A549 (cell line): ENCODE data around the gene DDX53. TPM values are rescaled to one million over a fixed set of nuclear protein-coding genes. Genes with fewer than 3 reads are reported as not detected.

ENCODE experiments used
- ATAC-seq, 2 experiments: fragments of 200-7000 bp in 1 of 2; fragments of >200 bp in 1 of 2; cut with Nextera tagmentation in 1 of 2; cut with Tn5 transposase in 1 of 2; 3 replicates each; pipeline versions ENCODE4 v1.8.0 to v1.9.1; 2018 to 2020; ENCODE audit warnings: mild to moderate bottlenecking in 1 of 2, moderate library complexity in 1 of 2
- CTCF ChIA-PET: fragments of 300-600 bp; sonication (Branson Sonifier 250); formaldehyde crosslinking; extraction: SDS; loops from one replicate; lab custom pipeline; 2021; ENCODE audit warnings: antibody characterized with exemption, inconsistent platforms; lab: Yijun Ruan, JAX
- POLR2A ChIA-PET: fragments of 350-600 bp; formaldehyde crosslinking; extraction: SDS; loops from one replicate; lab custom pipeline; 2021; ENCODE audit warnings: antibody characterized with exemption, inconsistent platforms; lab: Yijun Ruan, JAX
- DNase-seq, 2 experiments: peaks; one replicate each; pipeline versions ENCODE4 v3.0.0 to v3.0.0-alpha.2; 2011 to 2016; ENCODE audit warnings: low read depth in 1 of 2, low spot score in 1 of 2
- FAIRE-seq: peaks from 2 replicates; lab custom pipeline; 2011; peaks lifted over from hg19 to GRCh38; lab: Jason Lieb, UNC
- H3K27ac ChIP-seq, 2 experiments: fragments of >200 bp; sonication (Bioruptor Twin); formaldehyde crosslinking; 3 replicates each; pipeline ENCODE4 v1.5.1; 2016 to 2017
- H3K4me1 ChIP-seq: fragments of >200 bp; sonication (Bioruptor Twin); formaldehyde crosslinking; 3 replicates; pipeline ENCODE4 v1.6.1; 2016
- H3K4me2 ChIP-seq: fragments of >200 bp; sonication (Bioruptor Twin); formaldehyde crosslinking; 3 replicates; pipeline ENCODE4 v1.6.1; 2016
- H3K4me3 ChIP-seq: fragments of >200 bp; sonication (Bioruptor Twin); formaldehyde crosslinking; 3 replicates; pipeline ENCODE4 v1.5.1; 2016
- H3K9me3 ChIP-seq: fragments of >200 bp; sonication (Bioruptor Twin); formaldehyde crosslinking; 3 replicates; pipeline ENCODE4 v1.6.1; 2016
- CBX2 ChIP-seq: fragments of 200-600 bp; sonication (generic); IDR thresholded peaks from 2 replicates; pipeline ENCODE4 v1.6.1; 2016; ENCODE audit warnings: low read depth, mild to moderate bottlenecking, borderline replicate concordance
- E2F6 ChIP-seq: IDR thresholded peaks from 2 replicates; pipeline ENCODE4 v1.6.1; 2012; ENCODE audit warnings: low read depth, borderline replicate concordance
- ELK1 ChIP-seq: fragments of 150-350 bp; IDR thresholded peaks from 2 replicates; pipeline ENCODE4 v1.6.1; 2014; ENCODE audit warnings: low read depth, mild to moderate bottlenecking, low read length
- EP300 ChIP-seq, 2 experiments: fragments of >200 bp; sonication (Bioruptor Twin); formaldehyde crosslinking; IDR thresholded peaks; 2 replicates in 1 of 2; 3 replicates in 1 of 2; pipeline ENCODE4 v1.6.1; 2016 to 2017
- FOSL2 ChIP-seq, 2 experiments: fragments of 450-650 bp in 1 of 2; fragments of >200 bp in 1 of 2; sonication (Bioruptor Twin) in 1 of 2; formaldehyde crosslinking; IDR thresholded peaks; 2 replicates each; pipeline versions ENCODE4 v1.5.0 to v1.6.1; 2016 to 2020; ENCODE audit warnings: mild to moderate bottlenecking in 1 of 2, moderate library complexity in 1 of 2
- FOXS1 ChIP-seq: fragments of 250-450 bp; sonication (Bioruptor Pico); IDR thresholded peaks from 2 replicates; pipeline ENCODE4 v1.5.0; 2020; ENCODE audit warnings: mild to moderate bottlenecking, moderate library complexity
- KDM1A ChIP-seq: fragments of 200-600 bp; sonication (generic); IDR thresholded peaks from 2 replicates; pipeline ENCODE4 v1.6.1; 2016; ENCODE audit warnings: low read depth, mild to moderate bottlenecking
- NFE2L2 ChIP-seq: fragments of 150-350 bp; conservative IDR thresholded peaks from 2 replicates; pipeline ENCODE4 v1.6.1; 2014; ENCODE audit warnings: low read length
- POLR2A ChIP-seq: IDR thresholded peaks from 2 replicates; pipeline ENCODE4 v1.6.1; 2012; ENCODE audit warnings: mild to moderate bottlenecking, low read length
- RAD21 ChIP-seq, 2 experiments: fragments of >200 bp in 1 of 2; sonication (Bioruptor Twin) in 1 of 2; formaldehyde crosslinking in 1 of 2; IDR thresholded peaks in 1 of 2; conservative IDR thresholded peaks in 1 of 2; 2 replicates in 1 of 2; 3 replicates in 1 of 2; pipeline ENCODE4 v1.6.1; 2012 to 2018; ENCODE audit warnings: inconsistent platforms in 1 of 2
- RCOR1 ChIP-seq: fragments of 150-350 bp; IDR thresholded peaks from 2 replicates; pipeline ENCODE4 v1.6.1; 2014; ENCODE audit warnings: antibody characterized with exemption, low read length, low read depth
- RFX5 ChIP-seq: fragments of 450-650 bp; IDR thresholded peaks from 2 replicates; pipeline ENCODE4 v1.7.1; 2014; ENCODE audit warnings: antibody characterized with exemption, mild to moderate bottlenecking, moderate library complexity
- RNF2 ChIP-seq: fragments of 200-600 bp; sonication (generic); IDR thresholded peaks from 2 replicates; pipeline ENCODE4 v1.6.1; 2016; ENCODE audit warnings: low read depth, mild to moderate bottlenecking, antibody characterized with exemption, moderate library complexity, borderline replicate concordance
- TFCP2L1 ChIP-seq: fragments of 250-450 bp; sonication (Bioruptor Pico); IDR thresholded peaks from 2 replicates; pipeline ENCODE4 v1.5.0; 2021; ENCODE audit warnings: mild to moderate bottlenecking
- USF2 ChIP-seq: fragments of 450-650 bp; IDR thresholded peaks from 2 replicates; pipeline ENCODE4 v1.6.1; 2014; ENCODE audit warnings: antibody characterized with exemption
- ZC3H11A ChIP-seq: fragments of 450-650 bp; IDR thresholded peaks from 2 replicates; pipeline ENCODE4 v1.6.1; 2014; ENCODE audit warnings: antibody characterized with exemption, mild to moderate bottlenecking
- ZNF302 ChIP-seq: fragments of 250-450 bp; sonication (Bioruptor Pico); IDR thresholded peaks from 2 replicates; pipeline ENCODE4 v1.9.0; 2021; ENCODE audit warnings: inconsistent platforms, mild to moderate bottlenecking, moderate library complexity
- WGBS: methylation state at CpG from one replicate; pipeline ENCODE4 v1.1.6; 2017; ENCODE audit errors: missing lambda C conversion rate; 5-methylcytosine and 5-hydroxymethylcytosine counted together
- polyA plus RNA-seq, 4 experiments: library from polyadenylated mRNA; depleted of rRNA in 3 of 4; stranded (reverse); fragments of >200 nt; fragmentation: RNase III in 1 of 4; extraction: RNeasy Plus Mini Kit Qiagen cat#74134 plus additional on column Dnase treatment in 1 of 4; gene quantifications; 2 replicates in 3 of 4; 3 replicates in 1 of 4; pipeline ENCODE4 v1.2.3, GENCODE V29; 2011 to 2017
- TF ChIP-seq, protein P1 (sequence below): fragments of 250-450 bp; sonication (Bioruptor Pico); IDR thresholded peaks from 2 replicates; pipeline ENCODE4 v1.5.0; 2021; ENCODE audit warnings: mild to moderate bottlenecking, moderate library complexity, borderline replicate concordance
- TF ChIP-seq, protein P2 (sequence below): fragments of >200 bp; sonication (Bioruptor Twin); formaldehyde crosslinking; IDR thresholded peaks from 3 replicates; pipeline ENCODE4 v1.5.1; 2016

Gene DDX53
- polyA plus RNA-seq, 2 of the 4 experiments (the other 2 are of a cell fraction): not detected

DNA sequence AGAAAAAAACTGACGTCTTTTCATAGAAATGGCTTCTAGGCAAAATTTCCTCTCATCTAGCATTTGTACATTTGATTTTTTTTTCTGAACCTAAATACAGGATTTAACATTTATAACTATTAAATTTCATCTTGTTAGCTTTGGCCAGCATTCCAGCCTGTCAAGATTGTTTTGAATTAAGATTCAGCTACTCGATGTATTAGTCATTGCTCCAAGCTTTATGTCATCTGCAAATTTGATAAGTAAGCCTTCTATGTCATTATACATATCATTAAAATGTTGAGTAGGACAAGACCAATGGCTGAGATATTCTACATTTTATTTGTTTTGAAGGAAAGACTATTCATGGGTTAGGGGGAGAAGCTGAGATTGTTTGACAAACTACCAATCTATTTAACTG is 46.7 kb downstream of the DDX53 start:
- ATAC-seq (no peak), DNase-seq (no peak), FAIRE-seq (no peak)
- H3K4me2 ChIP-seq: no peak overlapping the region
- TF ChIP-seq, protein P1, sequence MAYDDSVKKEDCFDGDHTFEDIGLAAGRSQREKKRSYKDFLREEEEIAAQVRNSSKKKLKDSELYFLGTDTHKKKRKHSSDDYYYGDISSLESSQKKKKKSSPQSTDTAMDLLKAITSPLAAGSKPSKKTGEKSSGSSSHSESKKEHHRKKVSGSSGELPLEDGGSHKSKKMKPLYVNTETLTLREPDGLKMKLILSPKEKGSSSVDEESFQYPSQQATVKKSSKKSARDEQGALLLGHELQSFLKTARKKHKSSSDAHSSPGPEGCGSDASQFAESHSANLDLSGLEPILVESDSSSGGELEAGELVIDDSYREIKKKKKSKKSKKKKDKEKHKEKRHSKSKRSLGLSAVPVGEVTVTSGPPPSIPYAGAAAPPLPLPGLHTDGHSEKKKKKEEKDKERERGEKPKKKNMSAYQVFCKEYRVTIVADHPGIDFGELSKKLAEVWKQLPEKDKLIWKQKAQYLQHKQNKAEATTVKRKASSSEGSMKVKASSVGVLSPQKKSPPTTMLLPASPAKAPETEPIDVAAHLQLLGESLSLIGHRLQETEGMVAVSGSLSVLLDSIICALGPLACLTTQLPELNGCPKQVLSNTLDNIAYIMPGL: no peak
- TF ChIP-seq RCOR1 (no peak), ZC3H11A (no peak)
- H3K4me1 ChIP-seq: no peaks in the 10 kb centered on the region
- no peaks in the 10 kb centered on the region for H3K9me3 ChIP-seq
- H3K4me3 ChIP-seq: no peak overlapping the region
- POLR2A ChIA-PET: no interaction called here
- 41% methylated on average over 2 of the region's 2 CpGs for WGBS
- no peak overlapping the region for H3K27ac ChIP-seq
- CTCF ChIA-PET: no interaction called here

DNA sequence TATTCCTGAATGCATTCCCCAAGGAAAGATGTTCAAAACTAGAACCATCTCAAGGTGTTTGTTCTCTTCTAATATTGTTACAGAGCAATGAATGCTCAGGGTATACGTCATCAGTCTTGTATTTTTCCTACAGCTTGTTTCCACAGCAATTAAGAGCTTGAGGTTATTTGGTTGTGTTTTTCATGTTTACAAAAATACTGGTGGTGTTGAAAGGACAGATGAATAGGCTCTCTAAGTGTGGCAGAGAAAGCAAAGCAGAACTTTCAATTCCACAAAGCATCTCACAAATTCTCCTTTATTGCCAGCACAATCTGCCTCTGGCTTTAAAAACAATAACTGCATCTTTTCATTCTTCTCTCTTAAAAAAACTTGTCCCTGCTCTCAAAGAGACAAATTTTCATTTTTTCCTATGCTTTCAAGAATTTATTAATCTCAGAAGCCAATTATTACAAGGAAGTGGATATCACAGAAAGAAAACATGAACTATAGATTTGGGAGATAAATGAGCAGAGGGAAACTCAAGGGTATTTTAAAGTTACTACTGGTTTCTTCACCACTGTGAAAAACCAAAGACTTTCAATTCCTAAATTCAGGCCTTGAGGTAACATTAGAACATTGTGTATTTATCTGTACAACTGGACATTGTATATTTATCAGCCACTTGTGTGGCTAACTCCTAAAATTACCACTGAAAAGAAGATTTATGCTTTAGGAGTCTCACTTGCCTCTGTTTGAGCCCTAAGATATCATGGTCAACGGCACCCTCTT is 49.2 kb downstream of the DDX53 start:
- ChIA-PET CTCF (no interaction called here), POLR2A (no interaction called here)
- 0% methylated on average over 2 of the region's 2 CpGs for WGBS
- Histone ChIP-seq H3K4me2 (no peak overlapping the region), H3K4me3 (no peak overlapping the region), H3K27ac (no peak overlapping the region), H3K4me1 (no peaks in the 10 kb centered on the region), H3K9me3 (no peaks in the 10 kb centered on the region)
- DNase-seq (no peak), ATAC-seq (no peak), FAIRE-seq (no peak)
- no peak for TF ChIP-seq ELK1
- TF ChIP-seq, protein P2, sequence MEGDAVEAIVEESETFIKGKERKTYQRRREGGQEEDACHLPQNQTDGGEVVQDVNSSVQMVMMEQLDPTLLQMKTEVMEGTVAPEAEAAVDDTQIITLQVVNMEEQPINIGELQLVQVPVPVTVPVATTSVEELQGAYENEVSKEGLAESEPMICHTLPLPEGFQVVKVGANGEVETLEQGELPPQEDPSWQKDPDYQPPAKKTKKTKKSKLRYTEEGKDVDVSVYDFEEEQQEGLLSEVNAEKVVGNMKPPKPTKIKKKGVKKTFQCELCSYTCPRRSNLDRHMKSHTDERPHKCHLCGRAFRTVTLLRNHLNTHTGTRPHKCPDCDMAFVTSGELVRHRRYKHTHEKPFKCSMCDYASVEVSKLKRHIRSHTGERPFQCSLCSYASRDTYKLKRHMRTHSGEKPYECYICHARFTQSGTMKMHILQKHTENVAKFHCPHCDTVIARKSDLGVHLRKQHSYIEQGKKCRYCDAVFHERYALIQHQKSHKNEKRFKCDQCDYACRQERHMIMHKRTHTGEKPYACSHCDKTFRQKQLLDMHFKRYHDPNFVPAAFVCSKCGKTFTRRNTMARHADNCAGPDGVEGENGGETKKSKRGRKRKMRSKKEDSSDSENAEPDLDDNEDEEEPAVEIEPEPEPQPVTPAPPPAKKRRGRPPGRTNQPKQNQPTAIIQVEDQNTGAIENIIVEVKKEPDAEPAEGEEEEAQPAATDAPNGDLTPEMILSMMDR: no peak
- TF ChIP-seq NFE2L2: no peak
- no peak for TF ChIP-seq E2F6
- no peak for TF ChIP-seq ZC3H11A
- no peak for TF ChIP-seq ZNF302 (CRISPR knock-in tag)
- no peak for TF ChIP-seq RAD21 (conservative IDR thresholded peaks at IDR 0.05 in 1 of 2, IDR thresholded peaks at IDR 0.05 in 1 of 2)
- TF ChIP-seq EP300 (IDR thresholded peaks at IDR 0.05): no peak
- TF ChIP-seq RNF2: no peak
- TF ChIP-seq FOSL2 (IDR thresholded peaks at IDR 0.05): no peak
- TF ChIP-seq FOSL2 (CRISPR knock-in tag; IDR thresholded peaks at IDR 0.05): no peak
- TF ChIP-seq CBX2: no peak
- TF ChIP-seq TFCP2L1 (CRISPR knock-in tag): no peak

DNA sequence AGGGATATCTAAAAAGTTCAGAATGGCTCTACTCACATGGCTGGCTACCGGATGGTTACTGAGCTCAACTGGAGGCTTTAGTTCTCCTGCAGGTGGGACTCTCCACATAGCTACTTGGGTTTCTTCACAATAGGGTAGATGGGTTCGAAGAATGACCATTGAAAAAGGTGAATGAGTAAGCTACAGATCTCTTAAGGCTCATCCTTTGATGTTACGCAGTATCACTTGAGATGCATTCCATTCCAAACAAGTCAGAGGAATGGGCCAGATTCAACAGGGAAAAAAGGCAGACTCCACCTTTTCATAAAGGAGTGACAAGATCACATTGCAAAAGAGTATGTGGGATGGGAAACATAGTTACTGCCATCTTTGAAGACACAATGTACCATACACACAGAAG is 52.6 kb downstream of the DDX53 start:
- POLR2A ChIA-PET: no interaction called here
- H3K4me1 ChIP-seq: no peaks in the 10 kb centered on the region
- no peak overlapping the region for H3K27ac ChIP-seq
- no peak overlapping the region for H3K4me2 ChIP-seq
- H3K4me3 ChIP-seq: no peak overlapping the region
- 21% methylated on average over 3 of the region's 3 CpGs for WGBS
- no peak for DNase-seq
- H3K9me3 ChIP-seq: no peaks in the 10 kb centered on the region
- TF ChIP-seq FOXS1 (CRISPR knock-in tag) (no peak), KDM1A (no peak), RFX5 (no peak), CBX2 (no peak), USF2 (no peak), POLR2A (no peak)
- TF ChIP-seq, all 56 proteins: peak for 0
- FAIRE-seq (peak; percentile 13), ATAC-seq (no peak)
- CTCF ChIA-PET: no interaction called here
